GM23338 (cell line): ENCODE measurements around the gene AKR1C8. TPM values are rescaled to one million over a fixed set of nuclear protein-coding genes. Genes with fewer than 3 reads are reported as not detected.

Source experiments
- ATAC-seq: fragments of 200-7000 bp; cut with Tn5 transposase; 3 replicates; pipeline ENCODE4 v1.9.1; 2020
- DNase-seq: peaks from one replicate; pipeline ENCODE4 v3.0.0-alpha.2; 2015; ENCODE audit warnings: low spot score
- H2AFZ ChIP-seq: fragments of 200-600 bp; sonication (generic); 2 replicates; pipeline ENCODE4 v1.8.0; 2016; ENCODE audit warnings: antibody characterized with exemption, mild to moderate bottlenecking, moderate library complexity
- H3F3A ChIP-seq: fragments of 200-600 bp; sonication (generic); replicated peaks from 2 replicates; pipeline ENCODE4 v1.8.0; 2017; ENCODE audit warnings: antibody characterized with exemption, mixed run types, low read depth
- H3K27ac ChIP-seq: fragments of 200-600 bp; sonication (generic); 2 replicates; pipeline ENCODE4 v1.6.1; 2016; ENCODE audit warnings: low read depth
- H3K27me3 ChIP-seq: fragments of 200-600 bp; sonication (generic); 2 replicates; pipeline ENCODE4 v1.8.0; 2016; ENCODE audit warnings: mild to moderate bottlenecking, mixed run types, moderate library complexity; ENCODE audit not compliant: insufficient read depth
- H3K36me3 ChIP-seq: fragments of 200-600 bp; sonication (generic); 2 replicates; pipeline ENCODE4 v1.8.0; 2016; ENCODE audit warnings: mild to moderate bottlenecking; ENCODE audit not compliant: insufficient read depth
- H3K4me1 ChIP-seq: fragments of 200-600 bp; sonication (generic); 2 replicates; pipeline ENCODE4 v1.8.0; 2016; ENCODE audit warnings: mild to moderate bottlenecking, moderate library complexity; ENCODE audit not compliant: insufficient read depth
- H3K4me2 ChIP-seq: fragments of 200-600 bp; sonication (generic); 2 replicates; pipeline ENCODE4 v1.7.1; 2017; ENCODE audit warnings: mixed run types
- H3K4me3 ChIP-seq: fragments of 200-600 bp; sonication (generic); 2 replicates; pipeline ENCODE4 v1.6.1; 2016; ENCODE audit warnings: mixed run types
- H3K79me2 ChIP-seq: fragments of 200-600 bp; sonication (generic); replicated peaks from 2 replicates; pipeline ENCODE4 v1.8.0; 2017; ENCODE audit warnings: mild to moderate bottlenecking; ENCODE audit not compliant: insufficient read depth
- H3K9me2 ChIP-seq: fragments of 200-600 bp; sonication (generic); 2 replicates; pipeline ENCODE4 v1.8.0; 2017; ENCODE audit not compliant: insufficient read depth
- H4K20me1 ChIP-seq: fragments of 200-600 bp; sonication (generic); replicated peaks from 2 replicates; pipeline ENCODE4 v1.8.0; 2017; ENCODE audit warnings: mild to moderate bottlenecking; ENCODE audit not compliant: insufficient read depth
- H3K27ac Mint-ChIP-seq: 2 replicates; pipeline ENCODE4 v1.8.0; 2020; ENCODE audit warnings: inconsistent platforms, mild to moderate bottlenecking, moderate library complexity, mixed read lengths
- H3K27me3 Mint-ChIP-seq: 3 replicates; pipeline ENCODE4 v1.8.0; 2022; ENCODE audit warnings: low read depth, mild to moderate bottlenecking, moderate library complexity, mixed read lengths, inconsistent platforms; ENCODE audit not compliant: insufficient read depth, poor library complexity
- H3K36me3 Mint-ChIP-seq: 3 replicates; pipeline ENCODE4 v1.8.0; 2021; ENCODE audit warnings: low read depth, mild to moderate bottlenecking, inconsistent platforms, moderate library complexity, mixed read lengths
- H3K4me1 Mint-ChIP-seq: 3 replicates; pipeline ENCODE4 v1.8.0; 2020; ENCODE audit warnings: mild to moderate bottlenecking, inconsistent platforms, mixed read lengths
- H3K4me3 Mint-ChIP-seq: 3 replicates; pipeline ENCODE4 v1.8.0; 2021; ENCODE audit warnings: moderate library complexity, mild to moderate bottlenecking, inconsistent platforms, mixed read lengths
- H3K9me3 Mint-ChIP-seq: 3 replicates; pipeline ENCODE4 v1.8.0; 2020; ENCODE audit warnings: moderate library complexity, mild to moderate bottlenecking, inconsistent platforms, mixed read lengths
- CREB1 ChIP-seq: fragments of 250-450 bp; sonication (Bioruptor Pico); IDR thresholded peaks from 2 replicates; pipeline ENCODE4 v1.5.0; 2020; ENCODE audit warnings: low read depth, mild to moderate bottlenecking, moderate library complexity
- CTCF ChIP-seq, 2 experiments: fragments of 200-600 bp in 1 of 2; sonication (generic) in 1 of 2; conservative IDR thresholded peaks; 2 replicates each; pipeline versions ENCODE4 v1.5.1 to v1.6.1; 2016 to 2017; ENCODE audit warnings: antibody characterized with exemption in 2 of 2, low read depth in 2 of 2, mild to moderate bottlenecking in 2 of 2, moderate library complexity in 1 of 2
- ETS1 ChIP-seq: IDR thresholded peaks from 2 replicates; pipeline ENCODE4 v1.6.1; 2016; ENCODE audit warnings: antibody characterized with exemption
- EZH2 ChIP-seq: fragments of 200-600 bp; sonication (generic); IDR thresholded peaks from one replicate; pipeline ENCODE4 v1.8.0; 2017; ENCODE audit warnings: antibody characterized with exemption, mild to moderate bottlenecking, low read depth; ENCODE audit not compliant: unreplicated experiment
- EZH2phosphoT487 ChIP-seq: fragments of 200-600 bp; sonication (generic); IDR thresholded peaks from one replicate; pipeline ENCODE4 v1.8.1; 2018; ENCODE audit warnings: antibody characterized with exemption; ENCODE audit not compliant: unreplicated experiment
- JUNB ChIP-seq: IDR thresholded peaks from one replicate; pipeline ENCODE4 v1.6.1; 2016; ENCODE audit warnings: antibody characterized with exemption; ENCODE audit not compliant: unreplicated experiment
- NANOG ChIP-seq: IDR thresholded peaks from 2 replicates; pipeline ENCODE4 v1.6.1; 2016; ENCODE audit warnings: antibody characterized with exemption, borderline replicate concordance
- POLR2AphosphoS5 ChIP-seq: IDR thresholded peaks from 2 replicates; pipeline ENCODE4 v1.6.1; 2016; ENCODE audit warnings: antibody characterized with exemption, low read depth
- REST ChIP-seq: IDR thresholded peaks from one replicate; pipeline ENCODE4 v1.6.1; 2018; ENCODE audit warnings: antibody characterized with exemption; ENCODE audit not compliant: unreplicated experiment
- STAT1 ChIP-seq: IDR thresholded peaks from one replicate; pipeline ENCODE4 v1.6.1; 2016; ENCODE audit warnings: antibody characterized with exemption; ENCODE audit not compliant: unreplicated experiment
- ZNF114 ChIP-seq: fragments of 250-450 bp; sonication (Bioruptor Pico); IDR thresholded peaks from 2 replicates; pipeline ENCODE4 v1.5.0; 2020; ENCODE audit warnings: mild to moderate bottlenecking, moderate library complexity
- ZNF331 ChIP-seq: fragments of 250-450 bp; sonication (Bioruptor Pico); IDR thresholded peaks from 2 replicates; pipeline ENCODE4 v1.5.0; 2020; ENCODE audit warnings: low read depth, mild to moderate bottlenecking, moderate library complexity
- ZNF462 ChIP-seq: fragments of 250-450 bp; sonication (Bioruptor Pico); IDR thresholded peaks from 2 replicates; pipeline ENCODE4 v1.5.0; 2020; ENCODE audit warnings: mild to moderate bottlenecking, moderate library complexity
- polyA plus RNA-seq: library from polyadenylated mRNA; unstranded; fragments of >200 nt; fragmentation: Nextera tagmentation; extraction: Ambion mirVana; gene quantifications from 2 replicates; pipeline ENCODE4 v1.2.1, GENCODE V29; 2016
- total RNA-seq: library from RNA; depleted of rRNA; stranded (reverse); fragments of >200 nt; shearing (Covaris generic); gene quantifications from 2 replicates; pipeline ENCODE4 v1.2.3, GENCODE V29; 2014

Gene AKR1C8
- total and polyA plus RNA-seq, 2 experiments from 2014 or later, result not detected

- H2AFZ ChIP-seq, result no peak overlapping the region
- no peaks in the 10 kb centered on the region for H3K27me3 ChIP-seq
- no peaks in the 10 kb centered on the region for H3K36me3 ChIP-seq
- H3K4me1 ChIP-seq, result no peaks in the 10 kb centered on the region
- DNase-seq (no peak), ATAC-seq (no peak)
- peaks cover 8% of the 10 kb centered on the region; the same call in 1 of the 2 replicates for H3K9me2 ChIP-seq
- H3K4me3 Mint-ChIP-seq, result no peak overlapping the region
- H3K36me3 Mint-ChIP-seq, result peaks cover 3% of the 10 kb centered on the region; the same call in 1 of the 3 replicates
- H3K4me3 ChIP-seq, result no peak overlapping the region
- H3K4me2 ChIP-seq, result no peak overlapping the region
- H3K79me2 ChIP-seq, result no peaks in the 10 kb centered on the region
- TF ChIP-seq ZNF114 (no peak), JUNB (no peak), ZNF331 (CRISPR knock-in tag) (no peak), CTCF (conservative IDR thresholded peaks at IDR 0.05; ENCODE audit: low read depth in 2 of 2) (no peak), STAT1 (no peak), EZH2 (no peak), ZNF462 (CRISPR knock-in tag) (no peak), EZH2phosphoT487 (no peak), ETS1 (no peak), CREB1 (CRISPR knock-in tag) (no peak), NANOG (no peak), POLR2AphosphoS5 (no peak), REST (no peak)
- H4K20me1 ChIP-seq, result no peaks in the 10 kb centered on the region
- H3K27me3 Mint-ChIP-seq, result no peaks in the 10 kb centered on the region
- H3K9me3 Mint-ChIP-seq, result peaks cover 54% of the 10 kb centered on the region
- H3K4me1 Mint-ChIP-seq, result no peaks in the 10 kb centered on the region
- H3K27ac Mint-ChIP-seq, result no peak overlapping the region
- no peak overlapping the region for H3K27ac ChIP-seq
- H3F3A ChIP-seq, result no peaks in the 10 kb centered on the region
Observed at GRCh38 chr10:5143137-5143536, 41.8 kb downstream of the AKR1C8 start.
